Stimulated activated CD4-positive, alpha-beta T cell treated with anti-CD3 and anti-CD28 coated beads, TNF-alpha, amount 100 ng/mL, for 1 hour (primary cell): ENCODE data around the gene KMT2C.
"Not testable (repeated sequence)": the region's sequence is repeated elsewhere in the genome, so short reads cannot be mapped to it uniquely, and the experiment has no call there.

ENCODE experiments used
- DNase-seq, 3 donors: peaks; one replicate each; pipeline ENCODE4 v3.0.0-alpha.2; 2020; ENCODE audit warnings: low read depth in 3 of 3, low spot score in 1 of 3

Gene KMT2C

DNA sequence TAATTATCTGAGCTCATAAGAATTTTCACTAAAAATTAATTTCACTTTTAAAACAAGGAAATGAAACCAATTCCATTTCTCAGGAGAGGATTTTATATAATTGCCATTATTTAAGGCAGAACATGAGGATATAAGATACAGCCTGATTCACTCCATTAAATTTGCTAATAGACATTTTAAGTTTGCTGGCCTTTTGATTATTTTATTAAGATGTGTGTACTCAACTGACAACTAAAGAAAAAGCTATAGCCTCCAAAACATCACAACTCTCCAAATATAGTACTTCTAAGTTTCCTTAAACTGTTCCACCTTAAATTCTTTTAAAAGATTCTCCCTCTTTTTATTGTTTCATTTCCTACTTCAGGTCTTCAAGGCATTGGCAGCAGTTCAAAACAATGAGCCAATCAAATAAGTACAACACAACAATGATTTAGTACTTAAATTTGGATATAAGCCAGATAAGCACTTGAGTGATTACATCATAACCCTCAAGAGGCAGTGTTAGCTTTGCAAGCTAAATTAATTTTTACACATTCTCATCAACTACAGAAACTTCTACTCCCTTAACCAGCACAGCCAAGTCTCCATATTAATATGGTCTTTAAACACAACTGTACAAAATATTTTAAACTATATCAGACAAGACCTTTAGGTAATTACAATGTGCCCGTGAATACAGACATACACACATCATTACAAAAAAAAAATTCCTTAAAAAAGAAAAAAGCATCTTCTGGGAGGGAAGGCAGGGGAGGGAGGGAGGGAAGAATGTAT is 121.8 kb downstream of the KMT2C start:
- no peak for DNase-seq

DNA sequence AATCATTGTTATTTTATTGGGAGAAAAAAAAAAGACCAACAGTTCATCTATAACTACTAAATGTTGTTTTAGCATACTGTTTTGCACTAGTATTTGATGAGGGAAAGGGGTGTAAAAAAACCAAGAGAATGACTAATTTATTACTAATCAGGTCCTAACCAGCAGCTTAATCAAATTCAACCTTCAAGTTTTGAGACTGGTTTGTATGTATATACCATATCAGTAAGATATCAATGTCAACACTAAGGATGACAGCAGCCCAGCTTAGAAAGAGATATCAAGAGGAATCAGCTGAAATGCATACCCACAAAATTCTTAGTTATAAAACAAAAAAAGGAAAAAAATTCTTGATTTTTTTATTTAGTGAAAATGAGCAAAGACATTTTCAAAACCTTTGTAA is 122.6 kb downstream of the KMT2C start:
- no peak for DNase-seq

- DNase-seq: no peak
Observed at GRCh38 chr7:152312316-152312715, 123.5 kb downstream of the KMT2C start.

GRCh38 chr7:152307902-152308301 is 127.9 kb downstream of the KMT2C start:
- DNase-seq: no peak

DNA sequence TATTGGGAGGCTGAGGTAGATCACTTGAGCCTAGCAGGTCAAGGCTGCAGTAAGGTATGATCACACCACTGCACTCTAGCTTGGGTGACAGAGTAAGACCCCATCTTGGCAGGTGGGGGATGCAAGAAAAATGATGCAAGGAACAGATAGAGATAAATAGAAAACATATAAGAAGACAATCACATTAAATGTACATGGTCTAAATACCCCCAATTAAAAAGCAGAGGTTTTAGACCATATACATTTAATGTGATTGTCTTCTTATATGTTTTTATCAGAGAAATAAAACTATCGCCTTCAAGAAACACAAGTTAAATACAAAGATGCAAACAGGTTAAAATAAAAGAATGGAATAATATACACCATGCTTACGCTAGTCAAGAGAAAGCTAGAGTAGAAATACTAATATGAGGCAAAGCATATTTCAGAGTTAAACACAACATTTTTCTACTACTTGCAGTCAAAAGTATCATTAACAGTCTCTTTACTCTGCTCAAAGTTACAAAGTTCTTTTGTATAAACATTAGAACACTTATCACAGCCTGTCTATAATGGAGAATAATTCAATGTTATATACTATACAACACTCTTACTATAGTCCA is 136.2 kb downstream of the KMT2C start:
- not testable (repeated sequence) for DNase-seq

- no peak for DNase-seq
Observed at GRCh38 chr7:152292897-152293296, 142.9 kb downstream of the KMT2C start.

- DNase-seq: not testable (repeated sequence)
Observed at GRCh38 chr7:152286972-152287371, 148.8 kb downstream of the KMT2C start.

- not testable (repeated sequence) for DNase-seq
Observed at GRCh38 chr7:152286219-152286618, 149.6 kb downstream of the KMT2C start.

- DNase-seq: not testable (repeated sequence)
Observed at GRCh38 chr7:152284998-152285397, 150.8 kb downstream of the KMT2C start.

DNA sequence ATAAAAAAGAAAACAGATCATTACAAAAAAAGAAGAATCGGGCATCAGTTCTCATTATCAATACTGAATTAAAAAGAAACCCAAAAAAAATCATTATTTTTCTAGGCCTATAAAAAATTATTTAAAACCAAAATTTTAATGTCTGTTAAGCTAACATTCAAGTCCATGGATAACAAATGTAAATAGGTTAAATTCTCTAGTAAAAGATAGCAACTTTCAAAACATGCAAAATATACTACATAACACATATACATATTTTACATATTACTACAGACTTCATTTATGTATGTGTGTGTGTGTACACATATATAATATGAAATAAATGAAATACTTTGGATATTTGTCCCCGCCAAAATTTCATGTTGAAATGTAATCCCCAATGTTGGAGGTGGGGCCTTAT is 158.1 kb downstream of the KMT2C start:
- not testable (repeated sequence) for DNase-seq

DNA sequence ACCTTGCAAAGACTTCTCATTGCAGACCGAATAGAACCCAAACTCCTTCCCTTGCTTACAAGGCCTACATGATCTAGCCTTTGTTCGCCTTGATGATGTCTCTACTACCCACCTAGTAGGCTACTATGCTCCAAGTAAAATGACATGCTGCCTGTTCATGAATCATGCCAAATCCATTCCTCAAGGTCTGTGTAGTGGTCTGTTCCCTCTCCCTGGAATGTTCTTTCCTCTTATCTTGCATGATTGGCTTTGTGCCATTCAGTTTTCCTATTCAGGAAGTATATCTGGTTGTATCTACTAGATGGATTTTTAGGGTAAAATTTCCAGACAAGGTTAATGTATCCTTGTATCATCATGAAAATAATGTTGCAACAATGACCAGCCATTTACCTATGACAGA is 165.4 kb downstream of the KMT2C start:
- not testable (repeated sequence) for DNase-seq

- not testable (repeated sequence) for DNase-seq
Observed at GRCh38 chr7:152266859-152267258, 168.9 kb downstream of the KMT2C start.

DNA sequence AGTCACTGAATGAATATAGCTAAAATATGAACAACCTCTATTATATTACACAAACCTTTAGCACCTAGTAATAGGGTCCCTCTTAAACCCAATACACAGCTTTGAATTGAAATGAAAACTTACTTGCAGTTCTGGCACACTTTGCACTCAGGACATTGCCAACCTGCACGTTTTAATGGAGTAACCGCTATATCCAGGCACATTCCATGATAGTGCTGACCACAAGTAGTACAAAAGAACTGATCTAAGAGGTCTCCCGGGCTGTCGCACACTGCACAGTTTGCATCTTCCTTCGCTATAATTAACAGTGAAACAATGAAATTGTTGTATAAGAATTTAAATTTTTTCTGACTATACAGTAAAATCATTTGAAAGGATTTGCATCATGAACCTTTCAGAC is 170.9 kb downstream of the KMT2C start:
- DNase-seq: not testable (repeated sequence)

DNA sequence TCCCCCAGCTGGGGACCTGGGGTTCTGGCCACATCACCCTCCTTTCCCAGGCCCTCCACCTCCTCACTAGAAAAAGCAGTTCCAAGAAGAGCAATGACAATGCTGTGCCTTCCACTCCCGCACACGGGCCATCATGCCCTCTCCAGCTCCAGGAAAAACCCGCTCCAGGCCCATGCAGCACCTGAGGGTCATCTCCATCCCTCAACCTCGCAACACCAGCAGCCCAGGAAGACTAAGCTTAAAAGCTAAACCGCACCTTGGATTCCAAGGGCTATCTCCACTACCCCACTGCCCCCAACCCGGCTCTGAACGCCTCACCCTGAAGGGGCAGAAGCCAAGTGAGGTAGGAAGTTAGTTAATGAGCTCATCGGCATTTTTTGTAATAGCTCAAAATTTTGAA is 173.7 kb downstream of the KMT2C start:
- DNase-seq: not testable (repeated sequence)

DNA sequence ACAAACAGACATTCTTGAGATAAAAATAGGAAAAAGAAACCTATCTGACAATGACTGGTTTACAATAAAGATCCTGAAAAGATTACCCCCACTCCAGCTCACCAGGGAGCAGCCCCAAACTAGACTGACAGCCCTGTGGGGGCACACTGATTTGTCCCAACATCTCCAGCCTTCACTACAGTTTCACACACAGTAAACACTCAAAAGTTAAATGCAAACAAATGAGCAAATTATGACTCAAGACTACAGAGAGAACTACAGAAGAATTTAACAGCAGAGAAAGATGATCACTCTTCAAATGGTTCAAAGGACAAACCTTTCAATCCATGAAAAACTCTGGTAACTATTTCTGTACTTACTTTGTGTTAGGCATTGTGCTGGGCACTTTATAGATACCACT is 176.2 kb downstream of the KMT2C start:
- DNase-seq: not testable (repeated sequence)

DNA sequence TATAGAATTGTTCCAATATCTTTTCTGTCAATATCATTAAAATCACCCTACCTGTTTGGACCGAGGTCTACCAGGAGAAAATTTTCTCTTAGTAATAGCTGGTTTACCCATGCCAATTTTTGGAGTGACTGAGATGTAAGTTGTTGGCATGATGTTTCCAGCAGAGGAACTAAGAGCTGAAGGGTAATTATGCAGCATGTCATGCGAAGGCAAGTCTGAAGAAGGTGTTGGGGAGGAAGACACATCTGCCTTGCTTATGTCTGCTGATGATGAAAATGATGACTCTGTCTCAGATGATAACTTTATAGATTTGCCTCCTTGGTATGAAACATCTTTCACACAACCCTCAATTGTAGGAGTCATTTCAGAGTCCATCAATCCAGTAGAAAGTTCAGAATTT is 188.0 kb downstream of the KMT2C start:
- DNase-seq: not testable (repeated sequence)

DNA sequence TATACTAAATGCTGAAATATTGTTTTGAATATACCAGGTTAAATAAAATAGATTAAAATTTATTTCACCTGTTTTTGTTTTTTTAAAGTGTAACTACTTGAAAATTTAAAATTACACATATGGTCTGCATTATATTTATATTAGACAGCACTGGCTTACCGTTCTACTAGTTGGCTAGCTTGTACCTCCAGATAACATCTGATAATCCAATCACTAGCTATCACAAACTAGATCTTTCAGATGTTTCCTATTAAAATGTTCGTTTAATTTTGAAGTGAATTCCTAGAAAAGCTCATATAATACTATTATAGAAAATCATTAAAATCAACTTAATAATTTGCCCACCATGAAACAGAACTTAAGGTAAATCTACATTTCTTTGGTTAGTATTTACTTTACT is 190.4 kb downstream of the KMT2C start:
- DNase-seq: not testable (repeated sequence)

GRCh38 chr7:152243464-152243863 is 192.3 kb downstream of the KMT2C start:
- DNase-seq: not testable (repeated sequence)

GRCh38 chr7:152241301-152241700 is 194.5 kb downstream of the KMT2C start:
- DNase-seq: not testable (repeated sequence)

DNA sequence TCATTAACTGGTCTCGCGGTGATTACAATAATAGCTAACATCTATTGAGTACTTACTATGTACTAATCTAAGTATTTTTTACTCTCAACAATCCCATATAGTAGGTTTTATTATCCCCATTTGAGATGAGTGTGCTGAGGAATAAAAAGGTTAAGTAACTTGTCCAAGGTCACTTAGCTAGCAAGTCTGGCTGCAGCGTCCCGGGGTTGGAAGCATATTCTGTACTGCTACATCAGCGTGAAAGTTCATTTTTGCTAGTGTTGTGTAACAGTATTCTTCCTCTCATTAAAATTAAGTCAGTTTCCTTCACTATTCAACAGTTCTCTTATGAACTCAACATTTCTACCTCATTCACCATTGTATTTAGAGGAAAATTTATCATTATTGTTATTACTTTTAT is 199.5 kb downstream of the KMT2C start:
- not testable (repeated sequence) for DNase-seq

- DNase-seq: not testable (repeated sequence)
Observed at GRCh38 chr7:152234421-152234820, 201.4 kb downstream of the KMT2C start.

DNA sequence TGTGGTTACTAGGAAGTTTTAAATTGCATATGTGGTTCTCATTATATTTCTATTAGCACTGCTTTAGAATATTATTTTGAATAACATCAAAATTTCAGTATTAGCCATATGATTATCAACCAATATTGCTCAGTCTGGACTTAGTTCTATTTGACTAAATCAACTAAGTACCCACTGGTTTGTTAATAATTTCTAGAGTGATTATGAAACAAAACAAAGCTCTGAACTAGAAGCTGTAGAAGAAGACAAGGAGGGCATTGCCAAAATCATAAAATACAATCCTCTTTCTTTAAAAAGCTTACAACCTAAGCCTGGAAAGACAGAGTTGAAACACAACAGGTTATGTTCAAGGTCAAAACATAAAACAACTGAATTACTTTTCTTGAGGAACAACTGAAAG is 204.7 kb downstream of the KMT2C start:
- DNase-seq: no peak

DNA sequence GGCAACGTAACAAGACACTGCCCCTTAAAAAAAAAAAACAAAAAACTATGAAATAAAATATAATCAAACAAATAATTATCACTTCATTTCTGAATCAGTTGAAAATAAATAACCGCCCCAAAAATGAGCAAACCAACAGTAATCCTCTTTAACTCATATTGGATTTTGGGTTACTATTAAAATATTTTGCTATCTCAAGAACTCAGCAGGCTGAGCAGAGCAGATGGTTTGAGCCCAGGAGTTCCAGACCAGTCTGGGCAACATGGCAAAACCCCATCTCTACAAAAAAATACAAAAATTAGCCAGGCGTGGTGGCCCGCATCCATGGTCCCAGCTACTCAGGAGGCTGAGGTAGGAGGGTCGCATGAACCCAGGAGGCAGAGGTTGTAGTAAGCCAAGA is 216.2 kb downstream of the KMT2C start:
- DNase-seq: not testable (repeated sequence)
